ENCODE measurements around the gene MIGA2.

DNA sequence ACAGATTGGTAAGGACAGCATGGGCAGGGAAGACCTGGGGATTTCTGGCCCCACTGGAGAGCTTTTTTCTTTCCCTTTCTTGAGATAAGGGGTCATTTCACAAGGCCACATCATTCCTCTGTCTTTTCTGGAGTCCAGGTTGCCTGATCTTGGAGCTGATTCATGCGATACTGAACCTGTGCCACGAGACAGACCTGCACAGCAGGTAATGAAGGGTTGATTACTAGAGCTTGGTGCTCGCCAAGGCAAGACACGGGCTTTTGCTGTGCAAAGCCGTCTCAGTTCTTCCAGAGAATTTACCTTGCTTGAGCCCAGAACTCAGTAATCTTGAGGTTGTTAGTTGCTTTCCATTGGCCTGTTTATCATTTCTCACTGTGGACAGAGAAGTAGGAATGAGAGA lies 49.8 kb upstream of the MIGA2 start:
- TF ChIP-seq, protein P1, sequence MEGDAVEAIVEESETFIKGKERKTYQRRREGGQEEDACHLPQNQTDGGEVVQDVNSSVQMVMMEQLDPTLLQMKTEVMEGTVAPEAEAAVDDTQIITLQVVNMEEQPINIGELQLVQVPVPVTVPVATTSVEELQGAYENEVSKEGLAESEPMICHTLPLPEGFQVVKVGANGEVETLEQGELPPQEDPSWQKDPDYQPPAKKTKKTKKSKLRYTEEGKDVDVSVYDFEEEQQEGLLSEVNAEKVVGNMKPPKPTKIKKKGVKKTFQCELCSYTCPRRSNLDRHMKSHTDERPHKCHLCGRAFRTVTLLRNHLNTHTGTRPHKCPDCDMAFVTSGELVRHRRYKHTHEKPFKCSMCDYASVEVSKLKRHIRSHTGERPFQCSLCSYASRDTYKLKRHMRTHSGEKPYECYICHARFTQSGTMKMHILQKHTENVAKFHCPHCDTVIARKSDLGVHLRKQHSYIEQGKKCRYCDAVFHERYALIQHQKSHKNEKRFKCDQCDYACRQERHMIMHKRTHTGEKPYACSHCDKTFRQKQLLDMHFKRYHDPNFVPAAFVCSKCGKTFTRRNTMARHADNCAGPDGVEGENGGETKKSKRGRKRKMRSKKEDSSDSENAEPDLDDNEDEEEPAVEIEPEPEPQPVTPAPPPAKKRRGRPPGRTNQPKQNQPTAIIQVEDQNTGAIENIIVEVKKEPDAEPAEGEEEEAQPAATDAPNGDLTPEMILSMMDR (conservative IDR thresholded peaks at IDR 0.05; ENCODE audit: low read depth, low read length), result no peak
- TF ChIP-seq RFX5 (IDR thresholded peaks at IDR 0.05; ENCODE audit: low read depth, low read length), result no peak
- no peak for TF ChIP-seq RCOR1 (IDR thresholded peaks at IDR 0.05; ENCODE audit: insufficient replicate concordance, low read length)
- TF ChIP-seq, protein P2, sequence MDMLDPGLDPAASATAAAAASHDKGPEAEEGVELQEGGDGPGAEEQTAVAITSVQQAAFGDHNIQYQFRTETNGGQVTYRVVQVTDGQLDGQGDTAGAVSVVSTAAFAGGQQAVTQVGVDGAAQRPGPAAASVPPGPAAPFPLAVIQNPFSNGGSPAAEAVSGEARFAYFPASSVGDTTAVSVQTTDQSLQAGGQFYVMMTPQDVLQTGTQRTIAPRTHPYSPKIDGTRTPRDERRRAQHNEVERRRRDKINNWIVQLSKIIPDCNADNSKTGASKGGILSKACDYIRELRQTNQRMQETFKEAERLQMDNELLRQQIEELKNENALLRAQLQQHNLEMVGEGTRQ (IDR thresholded peaks at IDR 0.05; ENCODE audit: low read depth, low read length), result no peak
- no peak for TF ChIP-seq POLR2A (IDR thresholded peaks at IDR 0.05; ENCODE audit: low read depth, low read length)
- no peak for TF ChIP-seq SMC3 (IDR thresholded peaks at IDR 0.05; ENCODE audit: low read depth, low read length)
- TF ChIP-seq, protein P3, sequence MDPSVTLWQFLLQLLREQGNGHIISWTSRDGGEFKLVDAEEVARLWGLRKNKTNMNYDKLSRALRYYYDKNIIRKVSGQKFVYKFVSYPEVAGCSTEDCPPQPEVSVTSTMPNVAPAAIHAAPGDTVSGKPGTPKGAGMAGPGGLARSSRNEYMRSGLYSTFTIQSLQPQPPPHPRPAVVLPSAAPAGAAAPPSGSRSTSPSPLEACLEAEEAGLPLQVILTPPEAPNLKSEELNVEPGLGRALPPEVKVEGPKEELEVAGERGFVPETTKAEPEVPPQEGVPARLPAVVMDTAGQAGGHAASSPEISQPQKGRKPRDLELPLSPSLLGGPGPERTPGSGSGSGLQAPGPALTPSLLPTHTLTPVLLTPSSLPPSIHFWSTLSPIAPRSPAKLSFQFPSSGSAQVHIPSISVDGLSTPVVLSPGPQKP (IDR thresholded peaks at IDR 0.05; ENCODE audit: borderline replicate concordance, low read depth, low read length), result no peak

Data from IMR-90 (cell line).